ENCODE measurements around the gene GAB2.
A peak's percentile ranks its signal among the peaks of the same experiment; 100 is the strongest.

Gene GAB2

GRCh38 chr11:78199015-78199652, 218.5 kb downstream of the GAB2 start:
- H3K27ac ChIP-seq: no peak overlapping the region
- no peak for DNase-seq (ENCODE audit: low read depth, low spot score)

- no peak overlapping the region for H3K27ac ChIP-seq
- DNase-seq (ENCODE audit: low read depth, low spot score): no peak
Measured at GRCh38 chr11:78197816-78198215, 219.8 kb downstream of the GAB2 start.

GRCh38 chr11:78196661-78197091, 220.9 kb downstream of the GAB2 start:
- no peak for DNase-seq (ENCODE audit: low read depth, low spot score)
- no peak overlapping the region for H3K27ac ChIP-seq

DNA sequence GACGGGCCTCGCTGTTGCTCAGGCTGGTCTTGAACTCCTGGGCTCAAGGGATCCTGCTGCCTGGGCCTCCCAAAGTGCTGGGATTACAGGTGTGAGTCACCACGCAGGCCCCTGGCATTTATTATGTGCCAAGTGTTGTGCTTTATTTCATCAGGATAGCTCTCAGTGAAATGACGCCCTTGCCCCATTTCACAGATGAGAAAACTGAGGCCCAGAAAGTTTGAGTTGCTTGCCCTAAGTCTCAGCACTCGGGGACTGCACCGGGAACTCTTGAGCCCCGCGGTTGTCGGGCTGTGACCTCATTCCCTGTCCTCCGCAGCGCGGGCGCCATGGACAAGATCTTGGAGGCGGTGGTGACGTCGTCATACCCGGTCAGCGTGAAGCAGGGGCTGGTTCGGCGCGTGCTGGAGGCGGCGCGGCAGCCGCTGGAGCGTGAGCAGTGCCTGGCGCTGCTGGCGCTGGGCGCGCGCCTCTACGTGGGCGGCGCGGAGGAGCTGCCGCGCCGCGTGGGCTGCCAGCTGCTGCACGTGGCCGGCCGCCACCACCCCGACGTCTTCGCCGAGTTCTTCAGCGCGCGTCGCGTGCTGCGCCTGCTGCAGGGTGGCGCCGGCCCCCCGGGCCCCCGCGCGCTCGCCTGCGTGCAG, 221.6 kb downstream of the GAB2 start:
- no peak for DNase-seq (ENCODE audit: low read depth, low spot score)
- no peak overlapping the region for H3K27ac ChIP-seq

GRCh38 chr11:78194490-78194889, 223.1 kb downstream of the GAB2 start:
- H3K27ac ChIP-seq: no peak overlapping the region
- DNase-seq (ENCODE audit: low read depth, low spot score): no peak

GRCh38 chr11:78193806-78194205, 223.8 kb downstream of the GAB2 start:
- DNase-seq (ENCODE audit: low read depth, low spot score): no peak
- no peak overlapping the region for H3K27ac ChIP-seq

- DNase-seq (ENCODE audit: low read depth, low spot score): no peak
- H3K27ac ChIP-seq: no peak overlapping the region
Measured at GRCh38 chr11:78192911-78193351, 224.7 kb downstream of the GAB2 start.

- H3K27ac ChIP-seq: no peak overlapping the region
- DNase-seq (ENCODE audit: low read depth, low spot score): no peak
Measured at GRCh38 chr11:78192223-78192719, 225.3 kb downstream of the GAB2 start.

GRCh38 chr11:78190871-78191538, 226.6 kb downstream of the GAB2 start:
- DNase-seq (ENCODE audit: low read depth, low spot score): no peak
- H3K27ac ChIP-seq: no peak overlapping the region

- DNase-seq (ENCODE audit: low read depth, low spot score): no peak
- no peak overlapping the region for H3K27ac ChIP-seq
Measured at GRCh38 chr11:78190374-78190773, 227.2 kb downstream of the GAB2 start.

GRCh38 chr11:78189851-78190250, 227.8 kb downstream of the GAB2 start:
- H3K27ac ChIP-seq: no peak overlapping the region
- no peak for DNase-seq (ENCODE audit: low read depth, low spot score)

GRCh38 chr11:78189174-78189724, 228.4 kb downstream of the GAB2 start:
- DNase-seq (ENCODE audit: low read depth, low spot score): no peak
- H3K27ac ChIP-seq: peak overlapping the region; percentile 93

DNA sequence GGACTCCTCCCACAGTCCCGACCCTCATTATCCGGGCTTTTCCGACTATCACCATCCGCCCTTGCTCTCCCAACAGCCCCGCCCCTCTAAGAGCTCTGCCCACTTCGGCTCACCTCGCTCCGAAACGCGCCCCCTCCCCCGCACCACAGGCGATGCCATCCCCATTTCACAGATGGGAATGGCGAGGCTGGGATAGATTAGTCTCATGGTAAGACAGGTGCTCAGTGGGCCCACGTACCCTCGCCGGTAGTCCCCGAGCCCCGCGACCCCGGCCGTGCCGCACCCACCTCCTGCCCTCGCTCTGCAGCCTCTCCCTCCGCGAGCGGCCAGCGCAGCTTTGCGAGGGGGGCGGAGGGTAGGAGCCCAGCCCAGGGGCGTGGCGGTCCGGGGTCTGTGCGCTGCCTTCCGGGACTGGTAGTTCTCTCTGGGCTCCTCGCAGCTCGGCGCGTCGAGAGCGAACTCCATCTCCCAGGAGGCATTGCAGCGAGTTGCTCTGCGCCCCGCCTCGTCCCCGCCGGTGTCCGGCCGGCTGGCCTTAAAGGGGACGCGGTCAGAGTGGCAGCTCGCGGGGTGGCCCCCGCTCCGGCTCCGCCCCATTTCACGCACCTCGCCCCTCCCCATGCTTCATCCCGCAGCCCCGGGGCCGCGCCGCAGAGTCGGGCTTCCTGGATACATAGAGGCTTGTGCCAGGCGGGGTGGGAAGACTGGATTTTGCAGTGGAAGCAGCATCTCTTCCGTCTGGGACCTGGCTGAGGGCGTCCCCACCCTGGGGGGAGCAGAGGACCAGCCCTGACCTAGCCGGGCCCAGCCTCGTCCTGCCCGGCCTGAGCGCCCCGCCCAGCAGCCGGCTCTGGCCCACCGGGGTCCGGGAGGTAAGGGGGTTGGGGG, 229.1 kb downstream of the GAB2 start, which contains the start of the genes KCTD21 and USP35:
TSS of gene KCTD21 (minus strand) at position 341 of the 888 bp plus-strand sequence. CDS start 14,072 bp downstream, outside the sequence.
TSS of gene USP35 (plus strand) at position 634 of the 888 bp plus-strand sequence. CDS start 7,327 bp downstream, outside the sequence.
- peak; percentile 77 for DNase-seq (ENCODE audit: low read depth, low spot score)
- H3K27ac ChIP-seq: peak within 1 kb of the TSS; percentile 93

DNA sequence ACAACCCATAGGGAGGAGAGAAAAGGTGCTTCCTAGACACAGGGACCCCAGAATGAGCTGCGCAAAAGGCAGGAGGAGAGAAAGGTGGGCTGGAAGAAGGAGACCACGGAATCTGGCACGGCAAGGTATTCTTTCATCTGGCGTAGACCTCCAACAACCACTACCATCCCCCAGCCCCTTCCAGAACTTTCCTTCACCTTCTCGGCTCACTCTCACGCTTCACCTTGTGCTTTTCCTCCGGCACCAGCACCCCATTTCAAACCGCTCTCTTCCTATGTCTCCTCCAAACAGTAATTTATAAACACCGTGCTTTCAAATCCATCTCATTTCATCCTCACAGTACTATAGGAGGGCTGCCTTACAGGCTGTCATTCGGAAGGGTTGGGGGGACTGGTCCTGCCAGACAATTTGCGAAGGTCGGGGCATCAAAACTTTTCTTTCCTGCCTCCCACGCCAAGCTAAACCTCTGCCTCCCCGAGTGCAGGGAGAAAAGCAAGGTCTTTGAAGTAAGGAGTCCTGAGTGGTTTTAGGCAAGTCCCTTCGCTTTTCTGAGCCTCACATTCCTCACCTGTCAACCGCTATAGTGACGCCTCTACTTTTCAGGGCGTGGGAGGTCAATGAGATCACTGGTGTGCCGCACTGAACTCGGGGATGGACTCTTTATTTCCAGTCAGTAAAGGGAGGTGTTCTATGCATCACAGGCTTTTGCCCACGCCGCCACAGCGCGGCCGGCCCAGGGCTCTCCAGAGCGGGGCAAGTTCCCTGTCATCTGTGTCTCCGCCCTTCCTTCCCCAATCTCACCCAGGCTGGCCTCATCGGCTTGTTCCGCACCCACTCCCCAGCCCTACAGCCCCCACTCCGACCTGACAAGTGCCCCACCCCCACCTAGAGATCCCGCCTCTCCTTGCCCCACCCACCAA, 230.0 kb downstream of the GAB2 start:
- DNase-seq (ENCODE audit: low read depth, low spot score): no peak
- H3K27ac ChIP-seq: peak overlapping the region; percentile 93

GRCh38 chr11:78181185-78181584, 236.4 kb downstream of the GAB2 start:
- DNase-seq (ENCODE audit: low read depth, low spot score): no peak
- H3K27ac ChIP-seq: peak overlapping the region; percentile 57

DNA sequence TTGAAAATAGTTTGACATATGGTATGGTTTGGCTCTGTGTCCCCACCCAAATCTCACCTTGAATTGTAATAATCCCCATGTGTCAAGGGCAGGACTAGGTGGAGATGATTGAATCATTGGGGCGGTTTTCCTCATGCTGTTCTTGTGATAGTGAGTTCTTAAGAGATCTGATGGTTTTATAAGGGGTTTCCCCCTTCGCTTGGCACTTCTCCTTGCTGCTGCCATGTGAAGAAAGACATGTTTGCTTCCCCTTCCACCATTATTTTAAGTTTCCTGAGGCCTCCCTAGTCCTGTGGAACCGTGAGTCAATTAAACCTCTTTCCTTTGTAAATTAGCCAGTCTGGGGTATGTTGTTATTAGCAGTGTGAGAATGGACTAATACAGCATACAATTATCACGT, 236.9 kb downstream of the GAB2 start:
- no peak for DNase-seq (ENCODE audit: low read depth, low spot score)
- H3K27ac ChIP-seq: peak overlapping the region; percentile 57

- no peak for DNase-seq (ENCODE audit: low read depth, low spot score)
- no peak overlapping the region for H3K27ac ChIP-seq
Measured at GRCh38 chr11:78179459-78180071, 238.1 kb downstream of the GAB2 start.

GRCh38 chr11:78177216-78177615, 240.4 kb downstream of the GAB2 start:
- no peak overlapping the region for H3K27ac ChIP-seq
- no peak for DNase-seq (ENCODE audit: low read depth, low spot score)
